GM21576 (cell line): ENCODE results near the gene GRIN3B.

ENCODE experiments used
- ATAC-seq: cut with Tn5 transposase; IDR thresholded peaks from one replicate; pipeline ENCODE4 v1.9.1; 2021; ENCODE audit warnings: mild to moderate bottlenecking, moderate library complexity; ENCODE audit not compliant: unreplicated experiment

The GRIN3B gene

DNA sequence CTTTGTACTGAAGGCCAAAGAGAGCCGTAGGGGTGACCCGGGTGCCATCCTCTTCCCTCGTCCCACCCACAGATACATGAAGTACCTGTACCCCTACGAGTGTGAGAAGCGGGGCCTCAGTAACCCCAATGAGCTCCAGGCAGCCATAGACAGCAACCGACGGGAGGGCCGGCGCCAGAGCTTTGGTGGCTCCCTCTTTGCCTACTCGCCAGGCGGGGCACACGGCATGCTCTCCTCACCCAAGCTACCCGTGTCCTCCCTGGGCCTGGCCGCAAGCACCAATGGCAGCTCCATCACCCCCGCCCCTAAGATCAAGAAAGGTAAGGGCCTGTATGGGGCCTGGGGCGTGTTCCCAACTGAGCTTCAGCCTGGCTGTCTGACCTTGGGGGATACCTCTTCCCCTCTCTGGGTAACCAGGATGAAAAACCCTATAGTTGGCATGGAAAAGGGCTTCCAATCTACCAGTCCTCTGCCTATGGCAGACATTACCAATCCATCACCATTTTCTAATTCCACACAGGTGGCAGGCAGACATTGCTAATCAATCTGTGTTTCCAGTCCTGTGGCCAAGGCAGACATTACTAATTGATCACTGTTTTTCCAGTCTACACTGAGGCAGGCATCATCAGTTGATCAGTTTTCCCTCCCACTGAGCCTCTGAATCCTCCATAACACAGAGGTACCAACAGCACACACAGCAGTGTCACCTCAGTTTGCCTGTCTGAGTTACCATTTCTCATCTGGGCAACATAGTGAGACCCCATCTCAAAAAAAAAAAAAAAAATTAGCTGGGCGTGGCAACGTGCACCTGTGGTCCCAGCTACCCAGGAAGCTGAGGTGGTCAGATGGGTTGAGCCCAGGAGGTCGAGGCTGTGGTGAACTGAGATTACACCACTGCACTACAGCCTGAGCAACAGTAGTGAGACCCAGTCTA lies 35.2 kb upstream of the GRIN3B start:
- ATAC-seq = no peak

DNA sequence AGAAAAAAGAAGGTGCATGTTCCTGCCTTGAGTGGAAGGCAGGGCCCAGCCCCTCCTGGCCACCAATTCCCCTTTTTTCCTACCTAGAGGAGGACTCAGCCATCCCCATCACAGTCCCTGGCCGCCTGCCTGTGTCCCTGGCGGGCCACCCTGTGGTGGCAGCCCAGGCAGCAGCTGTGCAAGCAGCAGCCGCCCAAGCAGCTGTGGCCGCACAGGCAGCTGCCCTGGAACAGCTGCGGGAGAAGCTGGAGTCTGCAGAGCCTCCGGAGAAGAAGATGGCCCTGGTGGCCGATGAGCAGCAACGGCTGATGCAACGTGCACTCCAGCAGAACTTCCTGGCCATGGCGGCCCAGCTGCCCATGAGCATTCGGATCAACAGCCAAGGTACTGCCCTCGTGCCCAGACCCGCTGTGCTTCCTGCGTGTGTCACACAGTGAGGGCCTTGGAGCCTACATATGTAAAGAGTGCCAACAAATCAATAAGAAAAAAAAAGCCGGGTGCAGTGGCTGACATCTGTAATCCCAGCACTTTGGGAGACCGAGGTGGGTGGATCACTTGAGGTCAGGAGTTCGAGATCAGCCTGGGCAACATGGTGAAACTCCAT lies 33.6 kb upstream of the GRIN3B start:
- ATAC-seq = no peak

DNA sequence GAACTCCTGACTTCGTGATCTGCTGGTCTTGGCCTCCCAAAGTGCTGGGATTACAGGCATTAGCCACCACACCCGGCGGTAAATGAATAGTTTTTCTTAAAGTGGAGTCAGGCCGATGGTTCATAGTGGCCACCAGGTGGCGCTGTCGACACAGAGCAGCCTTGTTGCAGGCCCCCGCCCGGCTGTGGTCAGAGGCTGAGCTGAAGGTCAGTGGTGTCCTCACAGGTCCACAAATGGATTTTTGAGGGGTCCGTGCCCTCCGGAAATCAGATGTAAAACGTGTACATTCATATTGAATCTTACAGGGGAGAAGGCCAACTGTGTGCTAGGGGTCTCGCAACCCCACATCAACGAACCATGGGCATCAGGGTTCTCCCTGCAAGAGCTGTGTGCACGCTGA lies 29.5 kb upstream of the GRIN3B start:
- ATAC-seq = no peak

DNA sequence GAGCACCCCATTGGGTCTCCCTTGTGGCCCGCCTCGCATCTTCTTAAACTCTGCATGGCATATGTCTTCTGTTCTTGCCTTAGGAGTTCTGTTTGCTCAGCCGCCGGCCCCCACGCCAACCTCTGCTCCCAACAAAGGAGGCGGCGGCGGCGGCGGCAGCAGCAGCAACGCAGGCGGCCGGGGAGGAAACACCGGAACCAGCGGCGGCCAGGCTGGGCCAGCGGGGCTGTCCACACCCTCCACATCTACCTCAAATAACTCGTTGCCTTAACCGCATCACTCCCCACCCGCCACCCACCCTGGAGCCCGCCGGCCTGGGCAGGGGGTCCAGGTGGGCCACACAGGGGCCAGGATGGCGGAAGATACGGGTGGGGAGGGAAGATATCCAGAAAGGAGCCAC lies 28.4 kb upstream of the GRIN3B start:
- ATAC-seq = no peak

DNA sequence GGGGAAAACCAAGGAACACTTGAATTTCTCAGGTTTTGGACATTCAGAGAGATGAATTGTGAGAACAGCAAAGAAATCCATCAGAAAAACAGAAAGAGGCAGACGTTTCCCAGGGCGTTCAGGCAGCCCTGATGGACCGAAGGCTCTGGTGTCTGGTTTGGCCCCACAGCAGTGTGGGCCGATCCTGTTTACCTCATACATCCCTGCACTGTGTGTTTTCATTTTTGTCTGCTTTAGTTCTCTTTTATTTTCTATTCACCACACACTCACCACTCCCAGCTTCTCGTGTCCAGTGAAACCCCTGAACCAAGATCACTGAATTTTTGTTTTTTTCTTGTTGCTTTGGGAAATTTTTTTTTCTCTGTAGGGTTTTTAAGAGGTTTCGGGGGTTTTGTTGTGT lies 27.9 kb upstream of the GRIN3B start:
- ATAC-seq = no peak

DNA sequence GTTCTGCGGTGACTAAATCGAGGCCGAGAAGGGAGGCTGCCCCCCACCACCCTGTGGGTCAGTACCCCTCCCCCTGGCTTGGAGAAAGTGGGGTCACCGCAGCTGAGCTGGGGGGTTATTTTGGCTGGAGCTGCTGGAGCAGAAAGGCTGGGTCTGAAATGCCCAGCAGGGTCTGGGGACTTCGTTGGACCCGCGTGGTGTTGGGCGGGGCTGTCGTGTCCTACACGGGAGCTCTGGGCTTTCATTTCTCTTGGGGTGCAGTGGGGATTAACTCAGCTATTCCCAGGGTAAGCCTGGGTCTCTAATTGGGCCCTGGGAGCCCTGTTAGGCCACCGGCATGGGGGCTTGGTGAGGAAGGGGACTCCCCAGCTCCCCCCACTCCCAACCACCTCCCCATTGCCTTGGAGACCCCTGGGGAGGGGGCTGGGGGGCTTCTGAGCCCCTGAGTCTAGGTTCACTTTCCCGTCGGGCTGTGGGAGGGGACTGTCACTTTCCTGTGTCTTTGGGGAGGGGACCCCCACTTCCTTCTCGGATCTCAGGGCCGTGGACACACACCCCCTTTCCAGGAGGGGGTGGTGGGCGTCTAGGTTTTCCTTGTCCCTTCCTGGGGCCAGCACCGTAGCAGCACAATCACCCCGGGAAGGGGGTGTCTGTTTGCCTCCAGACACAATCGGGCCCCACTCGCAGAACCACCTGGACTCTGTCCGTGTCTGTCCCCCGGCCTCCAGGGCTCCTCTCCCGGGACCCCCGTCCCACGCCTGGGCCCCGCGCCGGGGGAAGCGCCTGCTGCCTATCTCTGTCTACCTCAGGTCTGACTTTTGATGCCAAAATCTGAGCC lies 26.3 kb upstream of the GRIN3B start:
- ATAC-seq = no peak

DNA sequence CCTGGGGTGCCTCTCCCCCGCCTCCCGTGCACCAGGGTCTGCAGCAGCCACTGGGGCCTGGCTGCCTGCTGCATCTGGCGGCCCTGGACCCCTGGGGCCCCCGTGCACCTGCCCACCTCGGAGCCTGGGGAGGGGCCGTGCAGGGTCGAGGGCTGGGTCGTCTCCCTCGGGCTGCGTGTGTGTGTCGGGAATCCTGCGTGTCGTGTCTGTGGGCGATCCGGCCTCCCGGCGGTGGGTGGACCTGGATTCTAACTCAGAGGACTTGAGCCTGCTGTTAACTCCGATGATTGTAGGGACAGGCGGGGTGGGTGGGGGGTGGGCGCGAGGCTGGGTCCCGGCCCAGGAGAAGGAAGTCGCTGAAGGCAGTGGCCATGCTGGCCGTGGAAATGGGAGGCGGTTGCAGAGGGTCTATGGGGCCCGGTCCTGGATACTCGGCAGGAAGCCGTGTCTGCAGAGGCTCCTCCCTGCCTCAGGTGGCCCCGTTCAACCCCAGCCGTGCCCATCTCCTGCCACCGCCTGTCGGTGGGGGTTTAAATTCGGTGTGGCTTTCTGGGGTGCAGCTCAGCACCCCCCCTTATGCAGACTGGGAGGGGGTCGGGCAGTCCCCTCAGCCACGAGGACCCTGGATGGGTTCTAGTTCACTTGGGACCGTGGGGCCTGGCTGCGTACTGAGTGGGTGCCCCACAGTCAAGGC lies 25.5 kb upstream of the GRIN3B start:
- no peak for ATAC-seq

DNA sequence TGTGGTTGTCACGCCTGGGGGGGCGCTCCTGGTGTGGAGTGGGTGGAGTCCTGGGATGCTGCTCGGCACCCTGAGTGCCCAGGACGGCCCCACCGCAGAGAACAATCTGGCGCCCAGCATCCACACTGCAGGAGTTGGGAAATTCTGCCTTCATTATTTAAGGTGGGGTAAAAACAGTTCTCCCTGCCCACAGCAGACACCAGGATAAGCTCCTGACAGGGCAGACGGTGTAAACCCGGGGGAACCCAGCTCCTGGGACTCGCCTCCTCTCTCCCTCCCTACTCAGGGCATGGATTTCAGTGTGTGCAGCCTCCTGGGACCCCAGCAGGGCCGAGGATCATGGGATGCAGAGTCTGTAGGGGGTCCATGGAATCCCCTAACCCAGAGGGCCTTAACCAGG lies 23.7 kb upstream of the GRIN3B start:
- no peak for ATAC-seq

DNA sequence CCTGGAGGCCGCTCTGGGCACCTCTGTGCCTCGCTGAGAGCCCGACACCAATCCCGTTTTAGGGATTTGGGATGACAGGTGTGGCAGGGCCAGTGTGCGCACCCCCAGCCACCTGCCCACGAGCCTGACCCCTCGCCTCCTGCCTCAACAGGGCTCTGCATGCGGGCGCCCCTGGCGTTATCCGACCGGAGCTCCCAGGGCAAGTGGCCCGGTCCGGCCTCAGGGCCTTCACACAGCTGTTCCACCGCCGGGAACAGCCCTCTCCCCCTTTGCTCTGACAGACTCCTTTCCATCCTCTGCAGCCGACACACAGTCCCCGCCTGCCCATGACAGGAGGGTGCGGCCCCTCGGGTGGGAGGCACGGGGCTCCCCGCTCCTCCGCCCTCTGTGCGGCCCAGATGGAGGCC lies 23.2 kb upstream of the GRIN3B start:
- ATAC-seq = no peak

DNA sequence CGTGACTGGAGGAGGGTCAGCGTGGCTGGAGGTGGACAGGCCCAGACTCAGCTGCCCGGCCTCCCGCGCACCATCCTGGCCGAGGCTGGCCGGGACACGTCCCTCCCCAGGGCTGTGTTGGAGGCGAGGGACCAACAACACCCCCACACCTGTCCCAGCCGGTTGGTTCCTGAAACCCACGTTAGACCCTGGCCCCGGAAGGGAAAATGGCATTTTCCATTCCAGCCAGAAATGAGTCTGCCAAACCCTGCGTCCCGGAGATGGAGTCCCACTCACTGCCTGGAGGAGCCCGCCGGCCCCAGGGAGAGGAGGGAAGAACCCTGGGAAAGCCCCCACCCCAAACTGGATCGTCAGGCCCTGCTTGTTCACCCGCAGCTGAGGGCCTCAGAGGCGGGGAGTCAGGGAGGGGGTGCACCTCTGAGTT lies 20.9 kb upstream of the GRIN3B start:
- no peak for ATAC-seq

DNA sequence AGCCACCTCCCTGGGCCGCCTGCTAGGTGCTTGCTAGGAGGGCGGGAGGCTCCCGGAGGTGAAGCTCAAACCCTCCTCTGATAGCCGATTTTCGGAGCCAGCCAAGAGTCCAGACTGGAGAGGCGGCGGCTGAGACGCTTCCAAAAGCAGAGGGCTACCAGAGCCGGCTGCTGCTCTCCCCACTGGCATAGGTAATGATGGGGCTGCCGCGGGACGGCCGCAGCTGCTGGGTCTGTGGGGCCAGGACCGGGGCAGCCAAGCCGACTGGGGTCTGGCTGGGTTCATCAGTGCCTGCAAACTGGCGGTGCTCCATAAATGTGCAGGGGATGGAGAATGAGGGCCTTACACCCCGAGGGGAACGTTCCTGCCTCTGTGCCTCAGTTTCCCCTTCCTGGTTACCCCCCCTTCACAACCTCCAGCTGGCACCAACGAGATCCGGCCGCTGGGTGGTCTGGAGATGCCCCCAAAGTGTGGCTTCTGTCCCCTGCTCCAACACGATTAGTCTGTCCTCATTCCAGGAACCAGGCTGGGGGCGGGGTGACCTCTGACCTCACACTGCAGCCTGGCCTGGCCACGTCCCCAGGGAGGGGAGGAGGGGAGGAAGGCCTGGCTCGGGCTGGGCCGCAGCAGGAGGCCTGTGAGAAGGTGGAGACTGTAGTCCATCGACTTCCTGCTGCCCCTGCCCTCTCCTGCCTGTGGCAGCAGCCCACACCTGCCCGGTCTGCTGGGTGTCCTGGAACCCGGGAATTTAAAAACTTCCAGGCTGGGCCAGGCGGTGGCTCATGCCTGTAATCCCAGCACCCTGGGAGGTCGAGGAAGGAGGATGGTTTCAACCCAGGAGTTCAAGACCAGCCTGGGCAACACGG lies 19.9 kb upstream of the GRIN3B start:
- ATAC-seq = no peak

DNA sequence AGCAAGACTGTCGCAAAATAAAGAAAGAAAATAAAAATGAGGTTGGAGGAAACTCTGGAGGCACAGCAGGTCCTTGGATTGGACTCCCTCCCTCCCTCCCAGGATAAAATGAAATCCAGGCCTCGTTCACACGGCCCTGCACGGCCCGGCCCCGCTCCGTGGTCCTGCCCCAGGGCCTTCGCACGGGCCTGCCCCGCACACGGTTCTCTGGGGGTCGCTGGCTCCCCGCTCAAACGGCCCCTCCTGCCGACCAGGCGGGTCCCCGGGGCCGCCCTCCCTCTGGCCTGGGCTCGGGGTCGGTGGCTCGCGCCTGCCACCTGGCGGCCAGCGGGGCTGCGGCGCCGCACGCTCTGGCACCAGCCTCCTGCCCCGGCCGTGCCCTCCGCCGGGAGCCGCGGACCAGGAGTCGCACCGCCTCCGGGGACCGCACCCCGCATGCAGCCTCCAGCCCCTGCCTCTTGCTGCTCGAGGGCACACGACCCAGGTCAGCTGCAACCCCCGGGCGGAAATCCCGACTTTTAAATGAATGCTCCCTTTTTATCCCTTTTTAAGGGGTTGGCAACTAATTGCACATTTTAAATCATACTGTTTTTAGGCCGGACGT lies 17.6 kb upstream of the GRIN3B start:
- ATAC-seq = no peak

DNA sequence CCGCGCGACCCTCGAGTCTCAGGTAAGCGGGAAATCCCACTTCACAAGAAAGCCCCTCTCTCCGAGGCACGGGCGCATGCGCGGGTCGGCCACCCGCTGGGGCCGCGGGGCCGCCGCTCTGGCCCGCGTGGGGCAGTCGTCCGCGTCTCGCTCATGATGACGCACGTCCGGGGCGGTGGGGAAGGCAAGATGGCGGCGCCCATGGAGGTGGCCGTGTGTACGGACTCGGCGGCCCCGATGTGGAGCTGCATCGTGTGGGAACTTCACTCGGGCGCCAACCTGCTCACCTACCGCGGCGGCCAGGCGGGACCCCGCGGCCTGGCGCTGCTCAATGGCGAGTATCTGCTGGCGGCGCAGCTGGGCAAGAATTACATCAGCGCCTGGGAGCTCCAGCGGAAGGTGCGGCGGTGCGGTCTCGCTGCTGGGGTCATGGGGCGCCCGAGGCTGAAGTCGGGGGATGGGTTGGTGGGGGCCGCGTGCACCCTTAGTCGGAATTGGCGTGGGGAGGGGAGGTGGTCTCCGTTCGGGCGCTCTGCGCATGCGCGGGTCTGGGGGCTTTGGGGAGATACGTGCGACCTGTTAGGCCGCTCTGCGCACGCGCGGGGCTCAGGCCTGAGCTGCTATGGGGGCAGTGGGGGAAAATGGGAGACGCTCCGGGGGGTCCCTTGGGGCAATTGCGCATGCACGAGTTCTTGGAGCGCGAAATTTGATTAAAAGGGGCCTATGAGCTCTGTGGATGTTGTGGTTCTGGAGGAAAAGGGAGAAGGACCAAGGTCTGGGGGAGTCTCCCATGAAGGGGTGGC lies 15.9 kb upstream of the GRIN3B start, which contains the start of gene WDR18:
TSS of gene WDR18 (plus strand) at position 181 of the 803 bp plus-strand sequence. CDS start at position 190, 9 bp downstream.
- peak; percentile 69 for ATAC-seq

DNA sequence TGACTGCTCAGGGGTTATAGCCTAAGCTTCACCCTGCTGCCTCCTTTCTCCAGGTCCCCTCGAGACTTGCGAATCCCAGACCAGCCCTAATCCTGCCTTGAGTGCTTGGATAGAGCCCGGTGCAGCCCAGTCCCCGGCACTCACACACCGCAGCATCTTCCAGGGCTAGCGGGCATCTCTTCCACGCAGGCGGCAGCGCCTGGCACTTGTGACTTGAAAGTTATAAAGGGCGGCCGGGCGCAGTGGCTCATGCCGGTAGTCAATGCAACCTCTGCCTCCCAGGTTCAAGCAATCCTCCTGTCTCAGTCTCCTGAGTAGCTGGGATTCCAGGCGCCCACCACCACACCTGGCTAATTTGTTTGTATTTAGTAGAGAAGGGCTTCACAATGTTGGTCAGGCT lies 14.1 kb upstream of the GRIN3B start:
- no peak for ATAC-seq

DNA sequence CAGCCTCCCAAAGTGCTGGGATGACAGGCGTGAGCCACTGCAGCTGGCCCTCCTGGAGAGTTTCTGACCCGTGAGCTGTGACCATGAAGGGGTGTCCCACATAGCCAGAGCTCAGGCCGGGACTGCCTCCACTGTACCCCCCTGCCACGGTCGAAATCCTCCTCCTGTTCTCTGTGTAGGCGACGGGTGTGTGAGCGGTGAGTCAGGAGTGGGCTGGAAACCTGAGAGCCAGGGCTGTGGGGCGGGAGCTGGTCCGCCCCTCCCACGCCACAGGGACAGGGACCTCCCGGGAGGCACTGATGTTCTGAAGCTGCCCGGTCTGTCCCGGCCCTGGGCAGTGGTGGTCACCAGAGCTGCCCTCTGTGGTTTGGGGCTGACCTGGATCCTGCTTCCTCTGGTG lies 12.1 kb upstream of the GRIN3B start:
- no peak for ATAC-seq

DNA sequence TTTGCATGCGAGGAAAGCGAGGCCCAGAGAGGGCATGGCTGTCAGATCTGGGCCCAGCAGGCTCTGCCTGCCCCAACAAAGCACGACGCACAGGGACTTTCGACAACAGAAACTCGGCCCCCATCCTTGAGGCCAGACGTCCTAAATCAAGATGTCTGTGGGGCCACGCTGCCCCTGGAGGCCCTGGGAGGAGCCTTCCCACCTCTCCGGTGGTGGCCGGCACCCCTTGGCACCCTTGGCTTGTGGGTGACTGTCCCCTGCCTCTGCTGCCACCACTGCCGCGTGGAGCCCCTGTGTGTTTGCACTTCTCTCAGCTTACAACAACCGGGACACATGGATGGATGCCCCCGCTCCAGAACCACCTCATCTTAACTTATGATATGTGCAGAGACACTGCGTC lies 11.7 kb upstream of the GRIN3B start:
- no peak for ATAC-seq

DNA sequence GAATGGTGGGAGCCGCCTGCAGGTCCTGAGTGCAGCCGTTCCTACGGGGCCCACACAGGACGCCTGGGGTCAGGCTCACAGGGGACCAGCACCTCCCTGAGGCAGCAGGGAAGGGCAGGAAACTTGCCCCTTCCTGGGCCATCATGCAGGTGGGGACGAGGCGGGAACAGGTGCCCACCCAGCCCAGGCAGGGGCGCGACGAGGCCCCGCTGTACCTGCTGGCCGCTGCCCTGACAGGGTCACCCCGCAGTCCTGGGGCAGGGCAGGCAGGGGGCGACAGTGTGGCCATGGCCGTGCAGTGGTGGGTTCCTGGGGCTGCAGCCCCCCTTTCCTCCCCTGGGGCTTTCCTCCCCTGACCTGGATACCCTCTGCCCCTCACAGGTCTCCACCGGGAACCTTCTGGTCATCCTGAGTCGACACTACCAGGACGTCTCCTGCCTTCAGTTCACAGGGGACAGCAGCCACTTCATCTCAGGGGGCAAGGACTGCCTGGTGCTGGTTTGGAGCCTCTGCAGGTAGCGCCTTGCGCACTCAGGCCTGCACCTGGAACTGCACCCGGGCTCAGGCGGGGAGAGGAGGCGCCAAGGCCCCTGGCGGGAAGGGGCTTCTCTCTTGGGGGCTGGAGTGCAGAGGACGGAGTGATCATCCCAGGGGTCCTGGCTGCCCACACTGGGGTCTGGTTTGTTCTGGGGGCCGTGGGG lies 10.7 kb upstream of the GRIN3B start:
- ATAC-seq = no peak

DNA sequence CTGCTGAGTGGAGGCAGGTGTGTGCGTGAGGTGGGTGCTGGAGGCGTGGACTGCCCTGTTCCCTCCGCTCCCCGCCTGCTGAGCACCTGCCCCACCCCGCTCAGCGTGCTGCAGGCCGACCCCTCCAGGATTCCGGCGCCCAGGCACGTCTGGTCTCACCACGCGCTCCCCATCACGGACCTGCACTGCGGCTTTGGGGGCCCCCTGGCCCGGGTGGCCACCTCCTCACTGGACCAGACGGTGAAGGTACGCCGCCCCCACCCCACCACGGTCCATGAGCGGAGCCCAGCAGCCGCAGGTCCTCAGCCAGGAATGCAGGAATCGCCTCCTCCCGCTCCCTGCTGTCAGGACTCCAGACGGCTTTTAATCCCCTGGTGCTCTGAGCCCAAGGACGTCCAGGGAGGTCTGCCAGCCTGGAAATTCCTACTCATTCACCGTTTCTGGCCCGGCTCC lies 10.1 kb upstream of the GRIN3B start:
- no peak for ATAC-seq
